AG09319 (cell line): ENCODE results near the gene ZFP28.

Experiments used
- DNase-seq: peaks from one replicate; pipeline ENCODE4 v3.0.0-alpha.2; 2010; ENCODE audit warnings: low read depth; ENCODE audit errors: extremely low read depth
- TF ChIP-seq, protein P1 (sequence below): IDR thresholded peaks from 2 replicates; pipeline ENCODE4 v1.5.1; 2011; ENCODE audit warnings: low read depth, mild to moderate bottlenecking, inconsistent platforms, low read length, moderate library complexity

ZFP28 gene

GRCh38 chr19:56567274-56568120 is 28.7 kb downstream of the ZFP28 start, which contains the start of gene ZNF470:
ZNF470 (plus strand) TSS chr19:56567468; CDS start chr19:56570312, 2,844 bp downstream.
- TF ChIP-seq, protein P1, sequence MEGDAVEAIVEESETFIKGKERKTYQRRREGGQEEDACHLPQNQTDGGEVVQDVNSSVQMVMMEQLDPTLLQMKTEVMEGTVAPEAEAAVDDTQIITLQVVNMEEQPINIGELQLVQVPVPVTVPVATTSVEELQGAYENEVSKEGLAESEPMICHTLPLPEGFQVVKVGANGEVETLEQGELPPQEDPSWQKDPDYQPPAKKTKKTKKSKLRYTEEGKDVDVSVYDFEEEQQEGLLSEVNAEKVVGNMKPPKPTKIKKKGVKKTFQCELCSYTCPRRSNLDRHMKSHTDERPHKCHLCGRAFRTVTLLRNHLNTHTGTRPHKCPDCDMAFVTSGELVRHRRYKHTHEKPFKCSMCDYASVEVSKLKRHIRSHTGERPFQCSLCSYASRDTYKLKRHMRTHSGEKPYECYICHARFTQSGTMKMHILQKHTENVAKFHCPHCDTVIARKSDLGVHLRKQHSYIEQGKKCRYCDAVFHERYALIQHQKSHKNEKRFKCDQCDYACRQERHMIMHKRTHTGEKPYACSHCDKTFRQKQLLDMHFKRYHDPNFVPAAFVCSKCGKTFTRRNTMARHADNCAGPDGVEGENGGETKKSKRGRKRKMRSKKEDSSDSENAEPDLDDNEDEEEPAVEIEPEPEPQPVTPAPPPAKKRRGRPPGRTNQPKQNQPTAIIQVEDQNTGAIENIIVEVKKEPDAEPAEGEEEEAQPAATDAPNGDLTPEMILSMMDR = no peak
- peak; percentile 67 for DNase-seq

DNA sequence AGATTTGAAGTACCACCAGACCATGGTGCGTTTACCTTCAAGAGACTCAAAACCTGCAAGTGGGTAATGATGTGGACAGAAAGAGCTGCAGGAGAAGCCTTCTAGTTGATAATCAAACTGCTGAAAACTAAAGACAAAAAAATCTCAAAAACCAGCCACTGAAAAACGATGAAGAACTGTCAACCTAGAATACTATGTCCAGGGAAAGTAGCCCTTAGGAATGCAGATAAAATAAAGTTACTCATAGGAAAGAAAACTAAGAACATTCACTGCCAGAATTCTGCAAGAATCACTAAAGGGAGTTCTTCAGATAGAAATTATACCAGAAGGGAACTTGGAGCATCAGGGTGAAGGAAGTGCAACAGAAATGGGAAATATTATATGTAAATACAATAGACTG is 33.8 kb downstream of the ZFP28 start:
- DNase-seq = no peak
- TF ChIP-seq, protein P1 = no peak

DNA sequence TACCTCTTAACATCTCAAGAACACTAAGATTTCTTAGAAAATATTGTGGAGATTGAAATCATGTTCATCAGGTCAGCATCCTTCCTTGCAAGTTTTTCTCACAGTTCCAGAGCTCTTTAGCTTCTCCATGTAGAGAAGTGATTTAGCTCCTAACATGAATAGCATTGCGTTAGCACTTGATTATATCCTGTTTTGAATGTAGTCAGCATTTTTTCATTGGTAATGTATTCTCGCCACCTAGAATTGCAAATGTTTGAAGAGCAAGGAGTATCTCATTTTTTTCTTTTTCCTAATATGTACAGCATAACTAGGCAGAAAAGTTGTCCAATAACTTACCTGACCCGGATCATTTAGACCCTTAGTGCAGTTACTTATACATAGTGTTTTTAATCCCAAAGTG is 35.2 kb downstream of the ZFP28 start:
- TF ChIP-seq, protein P1 = no peak

GRCh38 chr19:56577719-56578602 is 39.2 kb downstream of the ZFP28 start:
- TF ChIP-seq, protein P1 = no peak
- no peak for DNase-seq

More for the DNA sequence above, 35.2 kb downstream of the ZFP28 start:
- no peak for DNase-seq

DNA sequence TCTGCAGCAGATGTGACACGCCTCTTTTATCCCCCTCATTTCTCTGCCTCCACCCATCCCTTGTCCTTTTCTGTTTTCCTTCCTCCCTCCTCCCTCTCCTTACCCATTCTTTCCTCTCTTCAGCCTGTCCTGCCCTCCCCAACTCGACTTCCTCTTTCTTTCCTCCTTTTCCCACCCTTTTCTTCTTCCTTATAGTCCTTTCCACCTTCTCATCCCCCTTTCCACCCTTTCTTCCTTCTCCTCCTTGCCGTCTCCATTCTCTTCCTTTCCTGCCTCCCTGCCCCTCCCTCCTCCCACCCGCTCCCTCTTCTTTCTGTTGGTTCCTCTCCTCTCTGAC is 55.7 kb downstream of the ZFP28 start:
- TF ChIP-seq, protein P1 = no peak
- DNase-seq = no peak

DNA sequence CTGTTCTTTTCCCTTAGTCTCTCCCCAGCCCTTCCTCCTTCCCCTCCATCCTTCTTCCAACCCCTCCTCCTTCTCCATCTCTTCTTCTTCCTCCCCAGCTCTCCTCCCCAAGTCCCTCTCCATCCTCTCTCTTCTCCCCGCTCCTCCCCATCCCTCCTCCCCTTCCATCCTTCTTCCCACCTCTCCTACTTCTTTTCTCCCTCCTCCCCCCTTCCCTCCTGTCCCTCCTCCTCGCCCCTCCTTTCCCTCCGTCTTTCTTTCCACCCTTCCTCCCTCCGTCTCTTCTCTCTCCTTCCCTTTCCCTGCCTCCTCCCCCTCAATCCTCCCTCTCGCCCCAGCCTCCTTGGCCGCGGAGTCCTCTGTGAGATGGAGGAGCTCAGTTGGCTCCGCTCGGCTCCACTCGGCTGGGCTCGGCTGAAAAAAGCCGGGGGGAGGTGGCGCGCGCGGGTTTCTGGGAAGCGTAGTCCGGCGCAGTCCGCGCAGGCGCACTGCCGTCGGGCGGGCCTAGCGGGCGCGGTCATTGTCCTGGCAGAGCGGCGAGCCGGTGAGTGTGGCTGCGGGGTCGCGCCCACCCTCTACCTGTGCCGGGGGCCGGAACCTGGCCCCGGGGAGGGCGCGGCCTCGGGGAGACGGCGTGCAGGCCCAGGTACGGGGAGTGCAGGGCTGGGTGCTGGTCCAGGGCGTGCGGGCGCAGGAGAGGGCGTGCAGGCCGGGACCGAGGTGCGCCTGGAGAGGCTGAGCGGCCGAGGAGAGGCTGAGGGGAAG is 56.2 kb downstream of the ZFP28 start, which contains the start of gene ZNF71:
Gene ZNF71, plus strand, starts transcription at position 520 of the 765 bp plus-strand sequence. CDS start 6,257 bp downstream, outside the sequence.
- TF ChIP-seq, protein P1 = no peak

More for the DNA sequence above, 56.2 kb downstream of the ZFP28 start, which contains the start of gene ZNF71:
- peak; percentile 55 for DNase-seq
